Activated naive CD8-positive, alpha-beta T cell treated with anti-CD3 and anti-CD28 coated beads for 36 hours (primary cell): Measurements from ENCODE around the gene MGAT2. TPM values are rescaled to one million over a fixed set of nuclear protein-coding genes. Genes with fewer than 3 reads are reported as not detected.
"Not testable (repeated sequence)": the region's sequence is repeated elsewhere in the genome, so short reads cannot be mapped to it uniquely, and the experiment has no call there.

Experiments
- DNase-seq: peaks from one replicate; pipeline ENCODE4 v3.0.0; 2021
- H3K27ac Mint-ChIP-seq: one replicate; pipeline ENCODE4 v1.8.0; 2022; ENCODE audit warnings: mild to moderate bottlenecking, moderate library complexity, mixed read lengths
- H3K27me3 Mint-ChIP-seq: one replicate; pipeline ENCODE4 v1.8.0; 2022; ENCODE audit warnings: mild to moderate bottlenecking, mixed read lengths
- H3K36me3 Mint-ChIP-seq: one replicate; pipeline ENCODE4 v1.8.0; 2021; ENCODE audit warnings: mild to moderate bottlenecking, mixed read lengths
- H3K4me1 Mint-ChIP-seq: one replicate; pipeline ENCODE4 v1.8.0; 2021; ENCODE audit warnings: mixed read lengths
- H3K4me3 Mint-ChIP-seq: one replicate; pipeline ENCODE4 v1.8.0; 2022; ENCODE audit warnings: mild to moderate bottlenecking, moderate library complexity, mixed read lengths
- H3K9me3 Mint-ChIP-seq: one replicate; pipeline ENCODE4 v1.8.0; 2022; ENCODE audit warnings: mixed read lengths
- total RNA-seq, 2 experiments: library from RNA; stranded (reverse); gene quantifications; one replicate each; pipeline ENCODE4 v1.2.3, GENCODE V29; 2021

Gene MGAT2
- total RNA-seq, 2 experiments from 2014 or later: 40.0 to 42.0 TPM

GRCh38 chr14:49593016-49593415 is 27.6 kb upstream of the MGAT2 start:
- DNase-seq: no peak
- Mint-ChIP-seq H3K4me3 (no peak overlapping the region), H3K27ac (no peak overlapping the region), H3K9me3 (no peaks in the 10 kb centered on the region), H3K4me1 (peaks cover 10% of the 10 kb centered on the region), H3K27me3 (no peaks in the 10 kb centered on the region), H3K36me3 (no peaks in the 10 kb centered on the region)

GRCh38 chr14:49594347-49595091 is 26.1 kb upstream of the MGAT2 start:
- no peak for DNase-seq
- H3K4me3 Mint-ChIP-seq: no peak overlapping the region
- peaks cover 4% of the 10 kb centered on the region for H3K36me3 Mint-ChIP-seq
- no peaks in the 10 kb centered on the region for H3K9me3 Mint-ChIP-seq
- H3K27me3 Mint-ChIP-seq: no peaks in the 10 kb centered on the region
- peaks cover 10% of the 10 kb centered on the region for H3K4me1 Mint-ChIP-seq
- H3K27ac Mint-ChIP-seq: no peak overlapping the region

- no peaks in the 10 kb centered on the region for H3K27me3 Mint-ChIP-seq
- H3K4me3 Mint-ChIP-seq: peak overlapping the region; percentile 99
- DNase-seq: no peak
- no peaks in the 10 kb centered on the region for H3K9me3 Mint-ChIP-seq
- H3K4me1 Mint-ChIP-seq: peaks cover 19% of the 10 kb centered on the region
- H3K36me3 Mint-ChIP-seq: peaks cover 21% of the 10 kb centered on the region
- peak overlapping the region; percentile 97 for H3K27ac Mint-ChIP-seq
These were observed 22.5 kb upstream of the MGAT2 start for GRCh38 chr14:49598189-49598484.

DNA sequence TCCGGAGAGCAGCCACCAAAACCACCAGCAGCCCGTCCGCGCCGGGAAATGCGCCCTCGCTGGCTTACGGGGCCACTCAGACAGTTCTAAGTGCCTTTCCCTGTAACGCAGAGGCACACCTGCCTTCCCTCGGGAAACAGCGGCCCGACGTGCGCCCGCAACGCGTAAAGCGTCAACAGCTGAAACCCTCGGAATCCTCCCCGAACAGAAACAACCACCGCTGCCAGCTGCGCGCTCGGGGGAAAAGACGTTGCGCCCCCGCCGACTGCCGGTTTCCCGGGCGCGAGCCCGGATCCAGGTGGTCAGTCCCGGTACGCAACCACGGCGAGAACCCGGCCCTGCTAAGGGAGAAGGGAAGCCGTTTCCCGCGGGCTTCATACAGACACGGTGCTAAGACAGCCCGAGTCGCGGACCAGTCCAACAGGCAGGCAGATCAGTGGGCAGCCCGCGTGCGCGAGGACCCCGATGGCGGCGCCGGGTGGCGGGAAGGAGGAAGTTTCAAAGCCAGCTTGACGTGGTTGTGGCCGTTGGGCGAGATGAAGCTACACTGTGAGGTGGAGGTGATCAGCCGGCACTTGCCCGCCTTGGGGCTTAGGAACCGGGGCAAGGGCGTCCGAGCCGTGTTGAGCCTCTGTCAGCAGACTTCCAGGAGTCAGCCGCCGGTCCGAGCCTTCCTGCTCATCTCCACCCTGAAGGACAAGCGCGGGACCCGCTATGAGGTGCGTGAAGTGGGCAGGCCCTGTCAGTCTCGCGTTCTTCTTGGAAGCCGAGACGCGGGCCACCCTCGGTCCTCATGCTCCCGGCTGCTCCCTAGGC is 21.9 kb upstream of the MGAT2 start, which contains the start of gene LRR1:
LRR1 (plus strand) TSS at position 456 of the 816 bp plus-strand sequence; CDS start at position 537, 81 bp downstream.
- peak within 1 kb of the TSS; percentile 97 for H3K27ac Mint-ChIP-seq
- H3K9me3 Mint-ChIP-seq: no peaks in the 10 kb centered on the region
- H3K36me3 Mint-ChIP-seq: peaks cover 21% of the 10 kb centered on the region
- no peaks in the 10 kb centered on the region for H3K27me3 Mint-ChIP-seq
- H3K4me1 Mint-ChIP-seq: peaks cover 19% of the 10 kb centered on the region
- peak within 1 kb of the TSS; percentile 99 for H3K4me3 Mint-ChIP-seq
- peak; percentile 87 for DNase-seq

GRCh38 chr14:49607583-49607982 is 13.0 kb upstream of the MGAT2 start:
- H3K4me3 Mint-ChIP-seq: no peak overlapping the region
- DNase-seq: no peak
- H3K27ac Mint-ChIP-seq: no peak overlapping the region
- peaks cover 7% of the 10 kb centered on the region for H3K4me1 Mint-ChIP-seq
- no peaks in the 10 kb centered on the region for H3K9me3 Mint-ChIP-seq
- H3K36me3 Mint-ChIP-seq: peaks cover 19% of the 10 kb centered on the region
- no peaks in the 10 kb centered on the region for H3K27me3 Mint-ChIP-seq

- Mint-ChIP-seq H3K9me3 (no peaks in the 10 kb centered on the region), H3K27ac (no peak overlapping the region), H3K27me3 (no peaks in the 10 kb centered on the region), H3K36me3 (peaks cover 19% of the 10 kb centered on the region), H3K4me3 (no peak overlapping the region), H3K4me1 (peaks cover 12% of the 10 kb centered on the region)
- no peak for DNase-seq
These were observed 8.3 kb upstream of the MGAT2 start for GRCh38 chr14:49612251-49612650.

DNA sequence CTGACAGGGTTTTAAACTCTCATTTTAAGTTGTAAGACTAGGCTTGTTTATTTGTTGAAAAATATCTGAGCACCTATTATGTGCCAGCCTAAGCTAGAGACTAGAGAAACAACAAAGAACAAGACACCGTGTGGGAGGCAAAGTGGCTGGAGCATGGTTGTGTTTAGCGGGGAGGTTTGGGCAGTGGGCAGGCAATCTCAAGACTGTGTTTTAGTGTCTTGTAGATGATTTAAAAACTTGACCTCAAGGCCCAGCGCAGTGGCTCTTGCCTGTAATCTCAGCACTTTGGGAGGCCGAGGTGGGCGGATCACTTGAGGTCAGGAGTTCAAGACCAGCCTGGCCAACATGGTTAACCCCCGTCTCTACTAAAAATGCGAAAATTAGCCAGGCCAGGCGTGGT is 7.9 kb upstream of the MGAT2 start:
- H3K4me3 Mint-ChIP-seq: no peak overlapping the region
- H3K27me3 Mint-ChIP-seq: no peaks in the 10 kb centered on the region
- peaks cover 23% of the 10 kb centered on the region for H3K36me3 Mint-ChIP-seq
- peaks cover 14% of the 10 kb centered on the region for H3K4me1 Mint-ChIP-seq
- H3K27ac Mint-ChIP-seq: no peak overlapping the region
- DNase-seq: no peak
- H3K9me3 Mint-ChIP-seq: no peaks in the 10 kb centered on the region

GRCh38 chr14:49614196-49614595 is 6.4 kb upstream of the MGAT2 start:
- Mint-ChIP-seq H3K36me3 (peaks cover 34% of the 10 kb centered on the region), H3K27ac (no peak overlapping the region)
- DNase-seq: no peak

DNA sequence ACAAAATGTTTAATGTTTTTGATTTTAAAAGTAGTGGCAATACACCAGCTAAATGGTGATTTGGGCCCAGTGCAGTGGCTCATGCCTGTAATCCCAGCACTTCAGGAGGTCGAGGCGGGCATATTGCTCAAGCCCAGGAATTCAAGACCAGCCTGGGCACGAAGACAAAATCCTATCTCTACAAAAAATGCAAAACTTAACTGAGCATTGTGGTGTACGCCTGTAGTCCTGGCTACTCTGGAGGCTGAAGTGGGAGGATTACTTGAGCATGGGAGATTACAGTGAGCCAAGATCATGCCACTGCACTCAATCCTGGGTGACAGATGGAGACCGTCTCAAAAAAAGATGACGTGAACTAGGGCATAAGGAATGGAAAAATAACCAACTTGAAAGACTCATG is 4.8 kb upstream of the MGAT2 start:
- peaks cover 26% of the 10 kb centered on the region for H3K4me1 Mint-ChIP-seq
- no peak overlapping the region for H3K4me3 Mint-ChIP-seq
- no peak for DNase-seq
- no peaks in the 10 kb centered on the region for H3K27me3 Mint-ChIP-seq
- peaks cover 40% of the 10 kb centered on the region for H3K36me3 Mint-ChIP-seq
- H3K9me3 Mint-ChIP-seq: no peaks in the 10 kb centered on the region
- peak overlapping the region; percentile 56 for H3K27ac Mint-ChIP-seq

More at GRCh38 chr14:49614196-49614595, 6.4 kb upstream of the MGAT2 start:
- Mint-ChIP-seq H3K9me3 (no peaks in the 10 kb centered on the region), H3K27me3 (no peaks in the 10 kb centered on the region), H3K4me1 (peaks cover 26% of the 10 kb centered on the region), H3K4me3 (no peak overlapping the region)

DNA sequence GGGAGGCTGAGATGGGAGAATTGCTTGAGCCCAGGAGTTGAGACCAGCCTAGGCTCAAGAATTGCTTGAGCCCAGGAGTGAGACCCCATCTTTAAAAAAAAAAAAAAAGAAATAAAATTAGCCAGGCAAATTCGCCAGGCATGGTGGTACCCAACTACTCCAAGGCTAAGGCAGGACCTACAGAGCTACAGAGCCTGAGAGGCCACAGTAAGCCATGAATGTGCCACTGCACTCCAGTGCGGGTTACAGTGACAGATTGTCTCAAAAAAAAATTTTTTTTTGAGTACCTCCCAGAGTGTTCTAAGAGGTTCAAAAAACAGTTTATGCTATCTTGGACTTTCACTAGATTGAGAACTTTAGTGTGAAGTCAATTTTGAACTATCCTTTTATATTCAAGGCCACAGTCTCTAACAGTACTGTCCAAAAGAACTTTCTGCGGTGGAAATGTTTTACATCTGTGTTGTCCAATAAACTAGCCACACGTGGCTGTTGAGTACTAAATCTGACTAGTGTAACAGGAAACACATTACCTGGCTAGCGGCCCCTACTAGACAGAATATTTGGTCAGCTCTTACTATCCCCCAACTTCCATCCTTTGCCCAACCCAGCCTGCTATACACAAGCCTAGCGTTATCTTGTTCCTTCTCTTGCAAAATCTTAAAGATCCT is 2.6 kb upstream of the MGAT2 start:
- H3K9me3 Mint-ChIP-seq: no peaks in the 10 kb centered on the region
- no peak for DNase-seq
- H3K27me3 Mint-ChIP-seq: no peaks in the 10 kb centered on the region
- H3K4me1 Mint-ChIP-seq: peaks cover 35% of the 10 kb centered on the region
- H3K4me3 Mint-ChIP-seq: no peak overlapping the region
- peak overlapping the region; percentile 54 for H3K27ac Mint-ChIP-seq
- peaks cover 48% of the 10 kb centered on the region for H3K36me3 Mint-ChIP-seq

- not testable (repeated sequence) for H3K27me3 Mint-ChIP-seq, H3K9me3 Mint-ChIP-seq, DNase-seq
- Mint-ChIP-seq H3K4me3 (peak overlapping the region; percentile 95), H3K36me3 (peaks cover 50% of the 10 kb centered on the region), H3K4me1 (peaks cover 48% of the 10 kb centered on the region), H3K27ac (peak overlapping the region; percentile 97)
These were observed 1.3 kb upstream of the MGAT2 start for GRCh38 chr14:49619273-49619672.

DNA sequence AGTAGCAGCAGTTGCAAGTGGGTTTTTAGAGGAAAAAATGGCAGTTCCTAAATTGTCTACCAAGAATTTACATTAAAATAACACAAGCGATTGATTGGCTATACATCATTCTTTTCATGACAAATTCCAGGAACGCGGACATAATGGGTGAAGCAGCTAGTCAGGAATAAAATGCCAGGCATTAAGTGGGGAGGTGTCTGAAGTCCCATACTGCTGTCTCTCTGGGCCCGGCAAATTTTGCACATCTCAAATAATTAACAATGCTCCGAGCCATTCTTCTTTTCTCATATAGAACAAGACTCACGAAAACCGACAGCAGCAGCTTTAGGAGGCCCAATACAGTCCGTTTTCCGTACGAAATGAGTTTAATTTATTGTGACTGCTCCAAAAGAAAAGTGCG is 869 bp upstream of the MGAT2 start:
- Mint-ChIP-seq H3K36me3 (peaks cover 52% of the 10 kb centered on the region), H3K4me3 (peak overlapping the region; percentile 95), H3K4me1 (peaks cover 50% of the 10 kb centered on the region), H3K27me3 (no peaks in the 10 kb centered on the region), H3K9me3 (no peaks in the 10 kb centered on the region), H3K27ac (peak overlapping the region; percentile 97)
- DNase-seq: no peak

DNA sequence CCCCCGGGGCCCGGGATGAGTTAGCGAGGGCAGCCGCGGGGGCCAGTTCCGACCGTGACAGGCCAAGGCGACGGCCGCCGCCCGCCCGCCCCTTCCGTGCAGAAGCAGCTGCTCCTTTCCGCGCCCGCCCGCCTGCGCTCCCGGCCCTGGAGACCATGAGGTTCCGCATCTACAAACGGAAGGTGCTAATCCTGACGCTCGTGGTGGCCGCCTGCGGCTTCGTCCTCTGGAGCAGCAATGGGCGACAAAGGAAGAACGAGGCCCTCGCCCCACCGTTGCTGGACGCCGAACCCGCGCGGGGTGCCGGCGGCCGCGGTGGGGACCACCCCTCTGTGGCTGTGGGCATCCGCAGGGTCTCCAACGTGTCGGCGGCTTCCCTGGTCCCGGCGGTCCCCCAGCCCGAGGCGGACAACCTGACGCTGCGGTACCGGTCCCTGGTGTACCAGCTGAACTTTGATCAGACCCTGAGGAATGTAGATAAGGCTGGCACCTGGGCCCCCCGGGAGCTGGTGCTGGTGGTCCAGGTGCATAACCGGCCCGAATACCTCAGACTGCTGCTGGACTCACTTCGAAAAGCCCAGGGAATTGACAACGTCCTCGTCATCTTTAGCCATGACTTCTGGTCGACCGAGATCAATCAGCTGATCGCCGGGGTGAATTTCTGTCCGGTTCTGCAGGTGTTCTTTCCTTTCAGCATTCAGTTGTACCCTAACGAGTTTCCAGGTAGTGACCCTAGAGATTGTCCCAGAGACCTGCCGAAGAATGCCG is 699 bp downstream of the MGAT2 start:
- H3K36me3 Mint-ChIP-seq: peaks cover 52% of the 10 kb centered on the region
- DNase-seq: peak; percentile 73

GRCh38 chr14:49622022-49622607 is 1.5 kb downstream of the MGAT2 start:
- Mint-ChIP-seq H3K9me3 (no peaks in the 10 kb centered on the region), H3K27ac (peak overlapping the region; percentile 97), H3K27me3 (no peaks in the 10 kb centered on the region), H3K36me3 (peaks cover 53% of the 10 kb centered on the region), H3K4me1 (peaks cover 50% of the 10 kb centered on the region), H3K4me3 (peak overlapping the region; percentile 95)
- no peak for DNase-seq

More for the DNA sequence above, 699 bp downstream of the MGAT2 start:
- no peaks in the 10 kb centered on the region for H3K9me3 Mint-ChIP-seq
- H3K4me1 Mint-ChIP-seq: peaks cover 51% of the 10 kb centered on the region
- peak overlapping the region; percentile 97 for H3K27ac Mint-ChIP-seq
- peak overlapping the region; percentile 95 for H3K4me3 Mint-ChIP-seq
- H3K27me3 Mint-ChIP-seq: no peaks in the 10 kb centered on the region
